ENCODE measurements around the gene SLC1A1. TPM values are rescaled to one million over a fixed set of nuclear protein-coding genes. Genes with fewer than 3 reads are reported as not detected.
"Not testable (repeated sequence)": the region's sequence is repeated elsewhere in the genome, so short reads cannot be mapped to it uniquely, and the experiment has no call there.

The SLC1A1 gene
- total and polyA plus RNA-seq, 2 experiments from 2014 or later, result 34.6 to 47.6 TPM

- Histone ChIP-seq H3K27ac (no peak overlapping the region), H3K36me3 (ENCODE audit: low read depth) (no peaks in the 10 kb centered on the region), H3K79me2 (ENCODE audit: insufficient read depth) (no peaks in the 10 kb centered on the region), H3K4me2 (ENCODE audit: unreplicated experiment) (no peak overlapping the region), H3K4me1 (ENCODE audit: insufficient read depth) (peaks cover 20% of the 10 kb centered on the region), H3K9me3 (ENCODE audit: low read depth) (no peaks in the 10 kb centered on the region), H3K27me3 (replicated peaks; ENCODE audit: insufficient read depth) (no peaks in the 10 kb centered on the region), H3K9ac (no peak overlapping the region), H2AFZ (no peak overlapping the region), H3K9me2 (ENCODE audit: insufficient read depth) (no peaks in the 10 kb centered on the region), H3F3A (ENCODE audit: insufficient read depth) (0 out of 2 replicates have a peak, but pooled peaks cover 5% of the 10 kb centered on the region), H3K4me3 (no peak overlapping the region), H4K20me1 (ENCODE audit: insufficient read depth) (no peaks in the 10 kb centered on the region)
- in situ Hi-C loops (cut with MboI), result no loop called here
- DNase-seq, result no peak
- WGBS, 2 experiments (ENCODE audit: low coverage in 1 of 2, low lambda C conversion rate in 2 of 2, missing lambda C conversion rate in 2 of 2), result 38 to 43% methylated on average over 2 of the region's 2 CpGs
- TF ChIP-seq EZH2 (IDR thresholded peaks at IDR 0.05; ENCODE audit: insufficient read depth, poor library complexity, severe bottlenecking) (no peak), EZH2phosphoT487 (IDR thresholded peaks at IDR 0.05; ENCODE audit: insufficient read depth, low read depth) (no peak)
These were observed 51.6 kb downstream of the SLC1A1 start for GRCh38 chr9:4541856-4542255.

GRCh38 chr9:4544714-4545113 lies 54.4 kb downstream of the SLC1A1 start:
- DNase-seq, H3K9ac ChIP-seq: not testable (repeated sequence)

GRCh38 chr9:4547016-4547415 lies 56.7 kb downstream of the SLC1A1 start:
- Histone ChIP-seq H3K4me2 (ENCODE audit: unreplicated experiment) (no peak overlapping the region), H3K79me2 (ENCODE audit: insufficient read depth) (no peaks in the 10 kb centered on the region), H3K27me3 (replicated peaks; ENCODE audit: insufficient read depth) (no peaks in the 10 kb centered on the region), H3F3A (ENCODE audit: insufficient read depth) (no peaks in the 10 kb centered on the region), H3K9me2 (ENCODE audit: insufficient read depth) (no peaks in the 10 kb centered on the region), H3K9me3 (ENCODE audit: low read depth) (no peaks in the 10 kb centered on the region), H3K4me3 (no peak overlapping the region), H3K36me3 (ENCODE audit: low read depth) (no peaks in the 10 kb centered on the region), H3K9ac (no peak overlapping the region), H3K27ac (no peak overlapping the region), H3K4me1 (ENCODE audit: insufficient read depth) (peaks cover 29% of the 10 kb centered on the region), H4K20me1 (ENCODE audit: insufficient read depth) (no peaks in the 10 kb centered on the region), H2AFZ (no peak overlapping the region)
- in situ Hi-C loops (cut with MboI), result no loop called here
- TF ChIP-seq EZH2 (IDR thresholded peaks at IDR 0.05; ENCODE audit: insufficient read depth, poor library complexity, severe bottlenecking) (no peak), EZH2phosphoT487 (IDR thresholded peaks at IDR 0.05; ENCODE audit: insufficient read depth, low read depth) (no peak)
- peak; percentile 60 for DNase-seq
- WGBS, 2 experiments (ENCODE audit: low coverage in 1 of 2, low lambda C conversion rate in 2 of 2, missing lambda C conversion rate in 2 of 2), result 66 to 77% methylated on average over 1 of the region's 1 CpG

More at GRCh38 chr9:4544714-4545113, 54.4 kb downstream of the SLC1A1 start:
- H4K20me1 ChIP-seq (ENCODE audit: insufficient read depth); H3K79me2 ChIP-seq (ENCODE audit: insufficient read depth); H3K4me3 ChIP-seq; H2AFZ ChIP-seq; H3K27me3 ChIP-seq (replicated peaks; ENCODE audit: insufficient read depth); in situ Hi-C loops (cut with MboI); H3K36me3 ChIP-seq (ENCODE audit: low read depth); H3K9me3 ChIP-seq (ENCODE audit: low read depth); H3K4me2 ChIP-seq (ENCODE audit: unreplicated experiment); H3K9me2 ChIP-seq (ENCODE audit: insufficient read depth); H3F3A ChIP-seq (ENCODE audit: insufficient read depth); H3K27ac ChIP-seq: not testable (repeated sequence)
- WGBS, 2 experiments (ENCODE audit: low coverage in 1 of 2, low lambda C conversion rate in 2 of 2, missing lambda C conversion rate in 2 of 2), result 76 to 81% methylated on average over 5 of the region's 5 CpGs
- peaks cover 30% of the 10 kb centered on the region for H3K4me1 ChIP-seq (ENCODE audit: insufficient read depth)

GRCh38 chr9:4548811-4549725 lies 58.8 kb downstream of the SLC1A1 start:
- H3K79me2 ChIP-seq (ENCODE audit: insufficient read depth), result no peaks in the 10 kb centered on the region
- in situ Hi-C loops (cut with MboI), result no loop called here
- H2AFZ ChIP-seq, result no peak overlapping the region
- no peak overlapping the region for H3K4me3 ChIP-seq
- peaks cover 29% of the 10 kb centered on the region for H3K4me1 ChIP-seq (ENCODE audit: insufficient read depth)
- H3K36me3 ChIP-seq (ENCODE audit: low read depth), result no peaks in the 10 kb centered on the region
- H3K9ac ChIP-seq, result no peak overlapping the region
- no peak for TF ChIP-seq EZH2phosphoT487 (IDR thresholded peaks at IDR 0.05; ENCODE audit: insufficient read depth, low read depth)
- no peak for TF ChIP-seq EZH2 (IDR thresholded peaks at IDR 0.05; ENCODE audit: insufficient read depth, poor library complexity, severe bottlenecking)
- H4K20me1 ChIP-seq (ENCODE audit: insufficient read depth), result no peaks in the 10 kb centered on the region
- DNase-seq, result peak; percentile 39
- no peak overlapping the region for H3K4me2 ChIP-seq (ENCODE audit: unreplicated experiment)
- H3K27ac ChIP-seq, result no peak overlapping the region
- H3K9me3 ChIP-seq (ENCODE audit: low read depth), result no peaks in the 10 kb centered on the region
- WGBS, 2 experiments (ENCODE audit: low coverage in 1 of 2, low lambda C conversion rate in 2 of 2, missing lambda C conversion rate in 2 of 2), result 72 to 78% methylated on average over 11 of the region's 11 CpGs
- H3F3A ChIP-seq (ENCODE audit: insufficient read depth), result peaks cover 7% of the 10 kb centered on the region; the same call in 1 of the 2 replicates
- H3K9me2 ChIP-seq (ENCODE audit: insufficient read depth), result no peaks in the 10 kb centered on the region
- H3K27me3 ChIP-seq (replicated peaks; ENCODE audit: insufficient read depth), result no peaks in the 10 kb centered on the region

Data from GM23248 (cell line).